Thymus (tissue), 11 donors: ENCODE results near the gene ZNF362. TPM values are rescaled to one million over a fixed set of nuclear protein-coding genes. Genes with fewer than 3 reads are reported as not detected.

Experiments
- DNase-seq, 9 donors: peaks; one replicate each; pipeline ENCODE4 v3.0.0-alpha.2; 2013; ENCODE audit warnings: low spot score in 9 of 9, low read depth in 6 of 9, missing footprints in 1 of 9
- H3K27ac ChIP-seq, 2 donors: one replicate each; pipeline ENCODE4 v1.5.1; 2013; ENCODE audit warnings: control low read depth in 1 of 2, low read depth in 1 of 2, low read length in 1 of 2, mild to moderate bottlenecking in 1 of 2, moderate library complexity in 1 of 2
- H3K27me3 ChIP-seq, 2 donors: one replicate each; pipeline ENCODE4 v1.5.1; 2013; ENCODE audit warnings: low read length in 1 of 2; ENCODE audit not compliant: control insufficient read depth in 2 of 2, insufficient read depth in 1 of 2
- H3K36me3 ChIP-seq, 2 donors: one replicate each; pipeline ENCODE4 v1.5.1; 2013; ENCODE audit warnings: low read length in 1 of 2, mild to moderate bottlenecking in 1 of 2, moderate library complexity in 1 of 2; ENCODE audit not compliant: control insufficient read depth in 2 of 2, insufficient read depth in 2 of 2
- H3K4me1 ChIP-seq, 2 donors: one replicate each; pipeline ENCODE4 v1.5.1; 2013; ENCODE audit warnings: low read length in 2 of 2; ENCODE audit not compliant: control insufficient read depth in 2 of 2, insufficient read depth in 2 of 2
- H3K4me3 ChIP-seq, 2 donors: one replicate each; pipeline ENCODE4 v1.5.1; 2013; ENCODE audit warnings: low read length in 2 of 2, control low read depth in 1 of 2, mild to moderate bottlenecking in 1 of 2
- H3K9me3 ChIP-seq, 2 donors: one replicate each; pipeline ENCODE4 v1.5.1; 2013; ENCODE audit warnings: low read length in 1 of 2, mild to moderate bottlenecking in 1 of 2; ENCODE audit not compliant: control insufficient read depth in 2 of 2, insufficient read depth in 1 of 2
- WGBS: extraction: QIAGEN DNeasy Blood & Tissue Kit; methylation state at CpG from one replicate; pipeline ENCODE4 v1.1.7; 2013; 5-methylcytosine and 5-hydroxymethylcytosine counted together
- polyA plus RNA-seq: library from polyadenylated mRNA; stranded (reverse); fragments of 200-250 nt; gene quantifications from one replicate; pipeline ENCODE4 v1.2.3, GENCODE V29; 2013
- total RNA-seq: library from RNA; stranded (reverse); fragments of 120-200 nt; gene quantifications from one replicate; pipeline ENCODE4 v1.2.4, GENCODE V29; 2013
- donor health status: healthy.

The ZNF362 gene
- total and polyA plus RNA-seq, 2 donors: 11.0 to 18.3 TPM

DNA sequence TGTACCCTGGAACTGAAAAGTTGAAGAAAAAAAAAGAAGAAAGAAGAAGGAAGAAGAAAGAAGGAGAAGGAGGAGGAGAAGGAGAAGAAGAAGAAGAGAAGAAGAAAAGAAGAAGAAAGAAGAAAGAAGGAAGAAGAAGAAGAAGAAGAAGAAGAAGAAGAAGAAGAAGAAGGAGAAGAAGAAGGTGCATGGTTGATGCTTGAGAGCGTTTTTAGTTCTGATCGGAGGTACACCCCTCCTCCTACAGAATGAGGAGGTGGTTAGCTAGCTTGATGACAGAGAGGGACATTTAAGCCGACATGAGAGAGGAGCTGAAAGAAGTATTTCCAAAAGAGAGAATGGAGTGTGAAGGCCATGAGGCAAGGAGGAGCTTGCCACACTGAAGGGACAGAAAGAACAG lies 5.6 kb upstream of the ZNF362 start:
- Histone ChIP-seq H3K27me3 (peaks cover 0 to 5% of the 10 kb centered on the region in 2 donors), H3K27ac (no peak overlapping the region), H3K36me3 (no peaks in the 10 kb centered on the region), H3K9me3 (peaks cover 0 to 1% of the 10 kb centered on the region in 2 donors), H3K4me3 (no peak overlapping the region), H3K4me1 (peaks cover 0 to 5% of the 10 kb centered on the region in 2 donors)
- no peak for DNase-seq
- WGBS: 93% methylated on average over 3 of the region's 3 CpGs

GRCh38 chr1:33254491-33254890 lies 1.8 kb upstream of the ZNF362 start:
- no peaks in the 10 kb centered on the region for H3K36me3 ChIP-seq
- no peak overlapping the region for H3K27ac ChIP-seq
- no peak overlapping the region for H3K4me3 ChIP-seq
- peaks cover 0 to 5% of the 10 kb centered on the region in 2 donors for H3K27me3 ChIP-seq
- peaks cover 0 to 1% of the 10 kb centered on the region in 2 donors for H3K9me3 ChIP-seq
- DNase-seq: no peak
- WGBS: 99% methylated on average over 3 of the region's 3 CpGs
- H3K4me1 ChIP-seq: peaks cover 13 to 28% of the 10 kb centered on the region in 2 donors

DNA sequence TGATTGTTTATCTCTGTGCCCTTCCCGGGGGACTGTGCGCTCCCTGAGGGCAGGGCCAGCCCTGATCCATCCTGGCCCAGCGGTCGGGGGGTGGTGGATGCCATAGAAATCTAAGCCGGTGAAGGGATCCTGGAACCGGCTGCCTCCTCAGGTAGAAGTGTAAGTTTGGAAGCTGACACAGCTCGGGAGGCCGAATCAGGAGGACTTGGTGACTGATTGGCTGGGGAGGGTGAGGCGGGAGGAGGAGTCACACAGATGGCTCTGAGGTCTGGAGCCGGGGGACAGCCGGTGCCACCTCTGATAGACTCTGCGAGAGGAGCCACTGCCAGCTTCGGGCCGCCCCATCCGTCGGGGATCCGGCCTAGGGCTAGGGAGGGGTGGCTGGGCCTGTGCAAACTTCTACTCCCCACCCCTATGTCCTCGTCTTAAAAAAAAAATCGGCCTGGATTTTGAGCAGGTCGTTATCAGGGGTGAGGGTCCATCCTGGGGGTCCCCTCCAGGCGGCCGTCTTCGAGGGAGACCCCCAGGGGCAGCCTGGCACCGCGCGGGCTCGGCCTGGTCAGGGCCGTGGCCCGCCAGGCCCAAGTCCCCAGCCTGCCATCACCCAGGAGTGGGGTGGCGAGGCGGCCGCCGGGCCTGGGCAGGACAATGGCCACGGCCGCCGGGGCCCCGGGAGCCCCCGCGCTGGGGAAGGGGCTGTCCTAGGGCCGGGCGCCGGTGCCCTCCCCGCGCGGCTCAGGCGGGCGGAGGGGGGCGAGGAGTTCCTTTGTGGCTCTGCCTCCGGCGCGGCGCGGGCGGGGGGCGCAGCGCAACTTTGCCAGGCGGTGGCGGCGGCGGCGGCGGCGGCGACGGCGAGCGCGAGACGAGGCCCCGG lies 708 bp upstream of the ZNF362 start:
- peaks cover 23 to 39% of the 10 kb centered on the region in 2 donors for H3K4me1 ChIP-seq
- H3K36me3 ChIP-seq: no peaks in the 10 kb centered on the region
- H3K27me3 ChIP-seq: peaks cover 0 to 5% of the 10 kb centered on the region in 2 donors
- H3K9me3 ChIP-seq: peaks cover 0 to 1% of the 10 kb centered on the region in 2 donors
- H3K4me3 ChIP-seq: peak overlapping the region; percentile 32 to 96
- H3K27ac ChIP-seq: peak overlapping the region; percentile 32 to 77
- peak in 4 of 9 donors; percentile 22 to 64 (median 29) for DNase-seq
- WGBS: 7% methylated on average over 70 of the region's 70 CpGs

GRCh38 chr1:33256221-33256470 lies 146 bp upstream of the ZNF362 start:
- H3K4me3 ChIP-seq: peak overlapping the region in 1 of 2 donors; percentile 96
- no peaks in the 10 kb centered on the region for H3K36me3 ChIP-seq
- H3K4me1 ChIP-seq: peaks cover 28 to 45% of the 10 kb centered on the region in 2 donors
- peaks cover 0 to 1% of the 10 kb centered on the region in 2 donors for H3K9me3 ChIP-seq
- H3K27ac ChIP-seq: peak overlapping the region in 1 of 2 donors; percentile 81
- DNase-seq: no peak
- H3K27me3 ChIP-seq: peaks cover 0 to 5% of the 10 kb centered on the region in 2 donors
- WGBS: under 1% methylated on average over 41 of the region's 43 CpGs

DNA sequence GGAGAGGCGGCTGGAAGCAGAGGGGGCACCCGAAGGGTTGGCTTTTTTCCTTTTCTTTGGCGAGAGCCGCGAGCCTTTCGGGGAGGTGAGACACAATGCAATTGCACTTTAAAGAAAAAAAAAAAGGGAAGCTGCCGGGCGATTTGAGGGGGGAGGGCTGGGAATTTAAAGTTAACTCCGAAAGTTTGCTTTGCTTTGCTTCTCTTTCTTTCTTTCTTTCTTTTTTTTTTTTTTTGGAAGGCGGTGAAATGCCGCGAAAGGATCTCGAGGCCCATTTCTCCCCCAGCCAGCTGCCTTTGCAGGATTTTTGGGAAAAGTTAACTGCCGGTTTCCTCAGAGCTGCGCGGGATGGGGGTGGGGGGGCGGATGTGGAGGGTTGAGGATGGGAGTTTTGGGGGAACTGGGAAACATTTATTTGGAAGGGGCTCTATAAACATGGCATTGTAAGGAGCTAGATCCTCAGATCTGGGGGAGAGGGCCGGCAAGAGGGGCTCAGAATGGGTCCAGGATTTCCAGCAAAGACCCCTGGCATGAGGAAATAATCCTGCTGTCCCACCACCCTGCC lies 997 bp downstream of the ZNF362 start:
- H3K4me1 ChIP-seq: peaks cover 28 to 51% of the 10 kb centered on the region in 2 donors
- peak overlapping the region; percentile 78 to 81 for H3K27ac ChIP-seq
- H3K27me3 ChIP-seq: peaks cover 0 to 5% of the 10 kb centered on the region in 2 donors
- WGBS: 1% methylated on average over 18 of the region's 18 CpGs
- H3K36me3 ChIP-seq: no peaks in the 10 kb centered on the region
- peak overlapping the region; percentile 65 to 96 for H3K4me3 ChIP-seq
- no peak for DNase-seq
- H3K9me3 ChIP-seq: no peaks in the 10 kb centered on the region

GRCh38 chr1:33257772-33258712 lies 1.8 kb downstream of the ZNF362 start:
- peak in 1 of 9 donors; percentile 12 for DNase-seq
- WGBS: 66% methylated on average over 19 of the region's 19 CpGs
- Histone ChIP-seq H3K36me3 (peaks cover 5 to 6% of the 10 kb centered on the region in 2 donors), H3K27me3 (peaks cover 0 to 5% of the 10 kb centered on the region in 2 donors), H3K27ac (peak overlapping the region; percentile 11 to 31), H3K9me3 (no peaks in the 10 kb centered on the region), H3K4me3 (peak overlapping the region; percentile 65 to 96), H3K4me1 (peaks cover 28 to 51% of the 10 kb centered on the region in 2 donors)

DNA sequence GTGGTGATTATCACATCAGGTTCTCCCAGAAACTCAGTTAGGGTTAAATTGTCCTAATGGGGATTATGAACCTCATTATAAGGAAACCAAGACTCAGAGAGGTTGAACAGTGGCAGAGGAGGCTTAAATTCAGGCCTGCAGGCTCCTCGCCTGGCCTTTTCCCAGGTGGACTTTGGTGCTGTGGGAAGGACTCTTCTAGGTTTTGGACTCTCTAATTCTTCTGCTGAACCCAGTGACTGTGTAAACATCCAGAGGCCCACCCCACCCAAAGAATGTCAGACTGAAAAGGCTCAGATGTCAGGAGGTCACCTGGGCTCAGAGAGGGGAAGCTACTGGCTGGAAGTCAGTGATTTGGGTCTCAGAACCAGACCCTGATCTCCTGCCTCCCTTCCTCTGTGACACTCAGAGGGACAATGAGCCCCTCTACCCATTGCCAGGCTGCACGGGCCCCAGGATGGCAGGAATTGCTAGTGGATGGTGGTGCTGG lies 2.5 kb downstream of the ZNF362 start:
- 97% methylated on average over 2 of the region's 2 CpGs for WGBS
- H3K27ac ChIP-seq: no peak overlapping the region
- peaks cover 6% of the 10 kb centered on the region in 2 donors for H3K36me3 ChIP-seq
- no peak overlapping the region for H3K4me3 ChIP-seq
- peaks cover 0 to 5% of the 10 kb centered on the region in 2 donors for H3K27me3 ChIP-seq
- H3K9me3 ChIP-seq: no peaks in the 10 kb centered on the region
- peaks cover 28 to 51% of the 10 kb centered on the region in 2 donors for H3K4me1 ChIP-seq
- no peak for DNase-seq

- Histone ChIP-seq H3K4me1 (peaks cover 28 to 51% of the 10 kb centered on the region in 2 donors), H3K9me3 (no peaks in the 10 kb centered on the region), H3K36me3 (peaks cover 6% of the 10 kb centered on the region in 2 donors), H3K4me3 (no peak overlapping the region), H3K27me3 (peaks cover 0 to 5% of the 10 kb centered on the region in 2 donors), H3K27ac (peak overlapping the region in 1 of 2 donors; percentile 57)
- DNase-seq: no peak
- WGBS: 96% methylated on average over 3 of the region's 3 CpGs
Measured at GRCh38 chr1:33259879-33260278, 3.6 kb downstream of the ZNF362 start.
